ENCODE data around the gene MSH2. TPM values are rescaled to one million over a fixed set of nuclear protein-coding genes. Genes with fewer than 3 reads are reported as not detected.

The MSH2 gene
- total and polyA plus RNA-seq, 2 donors (not counting 1 experiment from before 2014, with no cell fraction given): 15.4 to 19.7 TPM

- Histone ChIP-seq H3K4me3 (replicated peaks in 1 of 4; ENCODE audit: control extremely low read depth in 1 of 4, insufficient read depth in 1 of 4, low read depth in 3 of 4, low read length in 4 of 4) (no peak overlapping the region), H3K27me3 (ENCODE audit: control insufficient read depth, insufficient read depth, low read length) (no peaks in the 10 kb centered on the region), H3K27ac (ENCODE audit: insufficient read depth, low read length) (no peak overlapping the region), H4K20me1 (ENCODE audit: control insufficient read depth, extremely low read depth, insufficient read depth, low read length) (no peaks in the 10 kb centered on the region), H2AFZ (ENCODE audit: low read length) (no peak overlapping the region), H3K4me1 (ENCODE audit: control insufficient read depth, extremely low read depth, insufficient read depth, low read length) (peaks cover 2% of the 10 kb centered on the region), H3K9me3 (ENCODE audit: control insufficient read depth, insufficient read depth, low read depth, low read length) (no peaks in the 10 kb centered on the region), H3K36me3 (ENCODE audit: control insufficient read depth, insufficient read depth, low read length) (no peaks in the 10 kb centered on the region), H3K79me2 (ENCODE audit: control insufficient read depth, insufficient read depth, low read length) (no peaks in the 10 kb centered on the region), H3K9ac (ENCODE audit: insufficient read depth, low read length) (no peak overlapping the region), H3K4me2 (ENCODE audit: extremely low read depth, insufficient read depth, low read length) (no peak overlapping the region)
- DNase-seq (ENCODE audit: low read depth in 2 of 2): peak; percentile 86 to 92
- TF ChIP-seq EZH2 (IDR thresholded peaks at IDR 0.05; ENCODE audit: low read length, missing control alignments): no peak
- TF ChIP-seq CTCF (conservative IDR thresholded peaks at IDR 0.05 in 1 of 2, IDR thresholded peaks at IDR 0.05 in 1 of 2; ENCODE audit: low read depth in 1 of 2, low read length in 2 of 2): no peak
These were observed 86.1 kb downstream of the MSH2 start for GRCh38 chr2:47488870-47489584.

GRCh38 chr2:47490406-47490805, 87.5 kb downstream of the MSH2 start:
- no peaks in the 10 kb centered on the region for H3K9me3 ChIP-seq (ENCODE audit: control insufficient read depth, insufficient read depth, low read depth, low read length)
- H2AFZ ChIP-seq (ENCODE audit: low read length): no peak overlapping the region
- H3K9ac ChIP-seq (ENCODE audit: insufficient read depth, low read length): no peak overlapping the region
- H3K36me3 ChIP-seq (ENCODE audit: control insufficient read depth, insufficient read depth, low read length): no peaks in the 10 kb centered on the region
- no peak overlapping the region for H3K4me3 ChIP-seq (replicated peaks in 1 of 4; ENCODE audit: control extremely low read depth in 1 of 4, insufficient read depth in 1 of 4, low read depth in 3 of 4, low read length in 4 of 4)
- no peak overlapping the region for H3K4me2 ChIP-seq (ENCODE audit: extremely low read depth, insufficient read depth, low read length)
- H3K4me1 ChIP-seq (ENCODE audit: control insufficient read depth, extremely low read depth, insufficient read depth, low read length): peaks cover 2% of the 10 kb centered on the region
- no peak overlapping the region for H3K27ac ChIP-seq (ENCODE audit: insufficient read depth, low read length)
- H3K79me2 ChIP-seq (ENCODE audit: control insufficient read depth, insufficient read depth, low read length): no peaks in the 10 kb centered on the region
- no peaks in the 10 kb centered on the region for H4K20me1 ChIP-seq (ENCODE audit: control insufficient read depth, extremely low read depth, insufficient read depth, low read length)
- no peaks in the 10 kb centered on the region for H3K27me3 ChIP-seq (ENCODE audit: control insufficient read depth, insufficient read depth, low read length)
- peak in 1 of 2 donors; percentile 27 for DNase-seq (ENCODE audit: low read depth in 2 of 2)
- no peak for TF ChIP-seq CTCF (conservative IDR thresholded peaks at IDR 0.05 in 1 of 2, IDR thresholded peaks at IDR 0.05 in 1 of 2; ENCODE audit: low read depth in 1 of 2, low read length in 2 of 2)
- no peak for TF ChIP-seq EZH2 (IDR thresholded peaks at IDR 0.05; ENCODE audit: low read length, missing control alignments)

GRCh38 chr2:47493317-47494035, 90.5 kb downstream of the MSH2 start:
- TF ChIP-seq CTCF (conservative IDR thresholded peaks at IDR 0.05 in 1 of 2, IDR thresholded peaks at IDR 0.05 in 1 of 2; ENCODE audit: low read depth in 1 of 2, low read length in 2 of 2) (no peak), EZH2 (IDR thresholded peaks at IDR 0.05; ENCODE audit: low read length, missing control alignments) (no peak)

More at GRCh38 chr2:47493317-47494035, 90.5 kb downstream of the MSH2 start:
- Histone ChIP-seq H3K79me2 (ENCODE audit: control insufficient read depth, insufficient read depth, low read length) (no peaks in the 10 kb centered on the region), H3K27ac (ENCODE audit: insufficient read depth, low read length) (no peak overlapping the region), H3K36me3 (ENCODE audit: control insufficient read depth, insufficient read depth, low read length) (no peaks in the 10 kb centered on the region), H3K27me3 (ENCODE audit: control insufficient read depth, insufficient read depth, low read length) (no peaks in the 10 kb centered on the region), H3K4me1 (ENCODE audit: control insufficient read depth, extremely low read depth, insufficient read depth, low read length) (peaks cover 2% of the 10 kb centered on the region), H3K4me2 (ENCODE audit: extremely low read depth, insufficient read depth, low read length) (no peak overlapping the region), H4K20me1 (ENCODE audit: control insufficient read depth, extremely low read depth, insufficient read depth, low read length) (no peaks in the 10 kb centered on the region), H2AFZ (ENCODE audit: low read length) (no peak overlapping the region), H3K9ac (ENCODE audit: insufficient read depth, low read length) (no peak overlapping the region), H3K9me3 (ENCODE audit: control insufficient read depth, insufficient read depth, low read depth, low read length) (no peaks in the 10 kb centered on the region), H3K4me3 (replicated peaks in 1 of 4; ENCODE audit: control extremely low read depth in 1 of 4, insufficient read depth in 1 of 4, low read depth in 3 of 4, low read length in 4 of 4) (no peak overlapping the region)
- DNase-seq (ENCODE audit: low read depth in 2 of 2): no peak
